Gastroesophageal sphincter (tissue), 3 donors: ENCODE results near the gene RNU7-1.

Experiments
- EP300 ChIP-seq: sonication (generic); formaldehyde crosslinking; IDR thresholded peaks from one replicate; pipeline ENCODE4 v1.6.1; 2017; ENCODE audit warnings: antibody characterized with exemption, mild to moderate bottlenecking
- POLR2A ChIP-seq, 2 donors: fragments of 450-650 bp; IDR thresholded peaks; one replicate each; pipeline ENCODE4 v1.6.1; 2017; ENCODE audit warnings: antibody characterized with exemption in 2 of 2, mild to moderate bottlenecking in 2 of 2, moderate library complexity in 1 of 2
- POLR2AphosphoS5 ChIP-seq: sonication (generic); formaldehyde crosslinking; IDR thresholded peaks from one replicate; pipeline ENCODE4 v1.6.1; 2017; ENCODE audit warnings: antibody characterized with exemption
- TF ChIP-seq, protein P1 (sequence below), 4 experiments: fragments of 200-600 bp in 2 of 4; fragments of 450-650 bp in 2 of 4; sonication (generic) in 1 of 4; IDR thresholded peaks; one replicate each; pipeline ENCODE4 v1.5.1; 2017 to 2019; ENCODE audit warnings: antibody characterized with exemption in 4 of 4, mild to moderate bottlenecking in 2 of 4, moderate library complexity in 2 of 4

GRCh38 chr12:6912164-6912935, 31.3 kb upstream of the RNU7-1 start:
- TF ChIP-seq POLR2A (IDR thresholded peaks at IDR 0.05) (no peak), POLR2AphosphoS5 (no peak), EP300 (no peak)
- TF ChIP-seq, protein P1, sequence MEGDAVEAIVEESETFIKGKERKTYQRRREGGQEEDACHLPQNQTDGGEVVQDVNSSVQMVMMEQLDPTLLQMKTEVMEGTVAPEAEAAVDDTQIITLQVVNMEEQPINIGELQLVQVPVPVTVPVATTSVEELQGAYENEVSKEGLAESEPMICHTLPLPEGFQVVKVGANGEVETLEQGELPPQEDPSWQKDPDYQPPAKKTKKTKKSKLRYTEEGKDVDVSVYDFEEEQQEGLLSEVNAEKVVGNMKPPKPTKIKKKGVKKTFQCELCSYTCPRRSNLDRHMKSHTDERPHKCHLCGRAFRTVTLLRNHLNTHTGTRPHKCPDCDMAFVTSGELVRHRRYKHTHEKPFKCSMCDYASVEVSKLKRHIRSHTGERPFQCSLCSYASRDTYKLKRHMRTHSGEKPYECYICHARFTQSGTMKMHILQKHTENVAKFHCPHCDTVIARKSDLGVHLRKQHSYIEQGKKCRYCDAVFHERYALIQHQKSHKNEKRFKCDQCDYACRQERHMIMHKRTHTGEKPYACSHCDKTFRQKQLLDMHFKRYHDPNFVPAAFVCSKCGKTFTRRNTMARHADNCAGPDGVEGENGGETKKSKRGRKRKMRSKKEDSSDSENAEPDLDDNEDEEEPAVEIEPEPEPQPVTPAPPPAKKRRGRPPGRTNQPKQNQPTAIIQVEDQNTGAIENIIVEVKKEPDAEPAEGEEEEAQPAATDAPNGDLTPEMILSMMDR (IDR thresholded peaks at IDR 0.05): no peak
